ENCODE data around the gene PLAAT1.

GRCh38 chr3:193230610-193231009 lies 10.4 kb upstream of the PLAAT1 start:
- TF ChIP-seq CTCF (IDR thresholded peaks at IDR 0.05; ENCODE audit: borderline replicate concordance, extremely low read depth, low read length, poor library complexity, severe bottlenecking) (no peak), EZH2 (IDR thresholded peaks at IDR 0.05; ENCODE audit: borderline replicate concordance, low read depth, low read length, severe bottlenecking) (no peak)

All from DND-41 (cell line).